ENCODE measurements around the gene LCNL1. TPM values are rescaled to one million over a fixed set of nuclear protein-coding genes. Genes with fewer than 3 reads are reported as not detected.

LCNL1 gene
- total and polyA plus RNA-seq, 2 of the 13 experiments (the other 11 are each of a cell fraction or from before 2014, with no cell fraction given), result not detected

- TF ChIP-seq KLF15 (CRISPR knock-in tag; IDR thresholded peaks at IDR 0.05; ENCODE audit: borderline replicate concordance), result 0 out of 2 replicates have a peak, but pooled peaks have one; percentile 34
- TF ChIP-seq ZNF143 (CRISPR knock-in tag; IDR thresholded peaks at IDR 0.05), result no peak
- no peak for TF ChIP-seq SNAPC2 (CRISPR knock-in tag; IDR thresholded peaks at IDR 0.05)
- TF ChIP-seq ZNF619 (CRISPR knock-in tag; IDR thresholded peaks at IDR 0.05), result no peak
- TF ChIP-seq TBL1XR1 (IDR thresholded peaks at IDR 0.05; ENCODE audit: borderline replicate concordance, low read length, partially characterized antibody), result no peak
- peak; percentile 79 for TF ChIP-seq GABPB1 (CRISPR knock-in tag; IDR thresholded peaks at IDR 0.05)
- peak; percentile 27; the same call in 1 of the 2 replicates for TF ChIP-seq POLR2G (IDR thresholded peaks at IDR 0.05; ENCODE audit: low read depth, low read length)
- no peak for TF ChIP-seq ZNF282 (IDR thresholded peaks at IDR 0.05; ENCODE audit: partially characterized antibody)
- TF ChIP-seq IRF1 (CRISPR knock-in tag; IDR thresholded peaks at IDR 0.05; ENCODE audit: low read depth), result no peak
- TF ChIP-seq ZBTB40 (IDR thresholded peaks at IDR 0.05), result no peak
- peak; percentile 29; the same call in 1 of the 2 replicates for TF ChIP-seq ZBTB40 (CRISPR knock-in tag; IDR thresholded peaks at IDR 0.05)
- TF ChIP-seq HMGA1 (CRISPR knock-in tag; conservative IDR thresholded peaks at IDR 0.05), result no peak
- no peak for TF ChIP-seq SCMH1 (CRISPR knock-in tag; IDR thresholded peaks at IDR 0.05; ENCODE audit: borderline replicate concordance)
- peak; percentile 69; the same call in 1 of the 2 replicates for TF ChIP-seq TFDP1 (CRISPR knock-in tag; IDR thresholded peaks at IDR 0.05; ENCODE audit: borderline replicate concordance)
- TF ChIP-seq, protein P1, sequence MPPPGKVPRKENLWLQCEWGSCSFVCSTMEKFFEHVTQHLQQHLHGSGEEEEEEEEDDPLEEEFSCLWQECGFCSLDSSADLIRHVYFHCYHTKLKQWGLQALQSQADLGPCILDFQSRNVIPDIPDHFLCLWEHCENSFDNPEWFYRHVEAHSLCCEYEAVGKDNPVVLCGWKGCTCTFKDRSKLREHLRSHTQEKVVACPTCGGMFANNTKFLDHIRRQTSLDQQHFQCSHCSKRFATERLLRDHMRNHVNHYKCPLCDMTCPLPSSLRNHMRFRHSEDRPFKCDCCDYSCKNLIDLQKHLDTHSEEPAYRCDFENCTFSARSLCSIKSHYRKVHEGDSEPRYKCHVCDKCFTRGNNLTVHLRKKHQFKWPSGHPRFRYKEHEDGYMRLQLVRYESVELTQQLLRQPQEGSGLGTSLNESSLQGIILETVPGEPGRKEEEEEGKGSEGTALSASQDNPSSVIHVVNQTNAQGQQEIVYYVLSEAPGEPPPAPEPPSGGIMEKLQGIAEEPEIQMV (CRISPR knock-in tag; IDR thresholded peaks at IDR 0.05; ENCODE audit: low read depth), result no peak
- TF ChIP-seq CHD2 (IDR thresholded peaks at IDR 0.05; ENCODE audit: low read depth, low read length), result no peak
These were observed 9.4 kb downstream of the LCNL1 start, which contains the start of gene PAXX (continued) for GRCh38 chr9:136991993-136992818.
